ENCODE results near the gene NHEJ1.

The NHEJ1 gene

GRCh38 chr2:219054956-219055903 lies 105.4 kb downstream of the NHEJ1 start:
- H3K27me3 ChIP-seq (ENCODE audit: control insufficient read depth in 1 of 2, insufficient read depth in 2 of 2, low read length in 2 of 2) = peaks cover 50 to 53% of the 10 kb centered on the region in 2 donors
- H3K4me1 ChIP-seq (ENCODE audit: control insufficient read depth, insufficient read depth, low read length) = peaks cover 31% of the 10 kb centered on the region
- no peak overlapping the region for H3K4me3 ChIP-seq (ENCODE audit: low read length in 2 of 2)
- no peak overlapping the region for H3K27ac ChIP-seq (ENCODE audit: low read length)
- H3K36me3 ChIP-seq (ENCODE audit: control insufficient read depth in 2 of 2, insufficient read depth in 2 of 2, low read length in 2 of 2) = no peaks in the 10 kb centered on the region
- H3K9ac ChIP-seq (ENCODE audit: low read length in 2 of 2) = no peak overlapping the region
- H3K9me3 ChIP-seq (ENCODE audit: control insufficient read depth in 2 of 2, low read length in 2 of 2) = no peaks in the 10 kb centered on the region

- Histone ChIP-seq H3K9ac (ENCODE audit: low read length in 2 of 2) (no peak overlapping the region), H3K9me3 (ENCODE audit: control insufficient read depth in 2 of 2, low read length in 2 of 2) (no peaks in the 10 kb centered on the region), H3K4me1 (ENCODE audit: control insufficient read depth, insufficient read depth, low read length) (no peaks in the 10 kb centered on the region), H3K36me3 (ENCODE audit: control insufficient read depth in 2 of 2, insufficient read depth in 2 of 2, low read length in 2 of 2) (no peaks in the 10 kb centered on the region), H3K4me3 (ENCODE audit: low read length in 2 of 2) (no peak overlapping the region), H3K27me3 (ENCODE audit: control insufficient read depth in 1 of 2, insufficient read depth in 2 of 2, low read length in 2 of 2) (peaks cover 29 to 37% of the 10 kb centered on the region in 2 donors), H3K27ac (ENCODE audit: low read length) (no peak overlapping the region)
Measured at GRCh38 chr2:219049282-219049681, 111.3 kb downstream of the NHEJ1 start.

DNA sequence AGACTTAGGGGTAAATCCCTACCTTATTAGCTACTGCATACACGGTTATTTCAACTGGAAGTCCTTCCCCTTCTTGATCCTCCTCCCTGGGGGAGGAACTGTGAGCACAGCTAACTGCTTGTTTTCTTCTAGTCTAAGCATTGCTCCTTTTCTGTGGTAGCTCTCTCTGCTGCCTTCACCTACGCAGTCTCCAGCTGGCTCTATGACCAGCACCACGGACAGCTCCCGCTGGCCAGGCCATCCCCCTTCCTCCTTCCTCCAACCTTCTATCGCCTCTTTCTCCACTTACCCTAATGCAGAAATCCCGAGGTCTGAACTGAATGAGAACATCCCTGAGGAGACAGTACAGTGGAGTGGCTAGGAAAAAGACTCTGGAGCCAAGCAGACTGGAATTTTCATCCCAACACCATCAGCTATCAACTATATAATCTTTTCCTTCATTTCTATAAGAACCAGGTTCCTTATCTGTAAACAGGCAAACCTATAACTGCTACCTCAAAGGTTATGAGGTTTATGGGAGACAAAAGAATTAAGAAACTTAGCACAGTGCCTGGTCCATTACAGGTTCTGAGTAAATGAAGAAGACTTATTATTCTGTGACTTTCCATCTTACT lies 114.6 kb downstream of the NHEJ1 start:
- no peak overlapping the region for H3K4me3 ChIP-seq (ENCODE audit: low read length in 2 of 2)
- no peaks in the 10 kb centered on the region for H3K36me3 ChIP-seq (ENCODE audit: control insufficient read depth in 2 of 2, insufficient read depth in 2 of 2, low read length in 2 of 2)
- no peak overlapping the region for H3K9ac ChIP-seq (ENCODE audit: low read length in 2 of 2)
- H3K4me1 ChIP-seq (ENCODE audit: control insufficient read depth, insufficient read depth, low read length) = no peaks in the 10 kb centered on the region
- no peak overlapping the region for H3K27ac ChIP-seq (ENCODE audit: low read length)
- H3K9me3 ChIP-seq (ENCODE audit: control insufficient read depth in 2 of 2, low read length in 2 of 2) = no peaks in the 10 kb centered on the region
- peaks cover 52 to 54% of the 10 kb centered on the region in 2 donors for H3K27me3 ChIP-seq (ENCODE audit: control insufficient read depth in 1 of 2, insufficient read depth in 2 of 2, low read length in 2 of 2)

- Histone ChIP-seq H3K27me3 (ENCODE audit: control insufficient read depth in 1 of 2, insufficient read depth in 2 of 2, low read length in 2 of 2) (peaks cover 42 to 59% of the 10 kb centered on the region in 2 donors), H3K27ac (ENCODE audit: low read length) (no peak overlapping the region)
Measured at GRCh38 chr2:219042750-219043149, 117.9 kb downstream of the NHEJ1 start.

GRCh38 chr2:219042157-219042556 lies 118.5 kb downstream of the NHEJ1 start:
- Histone ChIP-seq H3K4me1 (ENCODE audit: control insufficient read depth, insufficient read depth, low read length) (no peaks in the 10 kb centered on the region), H3K4me3 (ENCODE audit: low read length in 2 of 2) (no peak overlapping the region), H3K36me3 (ENCODE audit: control insufficient read depth in 2 of 2, insufficient read depth in 2 of 2, low read length in 2 of 2) (no peaks in the 10 kb centered on the region), H3K9me3 (ENCODE audit: control insufficient read depth in 2 of 2, low read length in 2 of 2) (no peaks in the 10 kb centered on the region), H3K27ac (ENCODE audit: low read length) (no peak overlapping the region), H3K27me3 (ENCODE audit: control insufficient read depth in 1 of 2, insufficient read depth in 2 of 2, low read length in 2 of 2) (peaks cover 42 to 60% of the 10 kb centered on the region in 2 donors), H3K9ac (ENCODE audit: low read length in 2 of 2) (no peak overlapping the region)

More at GRCh38 chr2:219042750-219043149, 117.9 kb downstream of the NHEJ1 start:
- Histone ChIP-seq H3K9me3 (ENCODE audit: control insufficient read depth in 2 of 2, low read length in 2 of 2) (no peaks in the 10 kb centered on the region), H3K9ac (ENCODE audit: low read length in 2 of 2) (no peak overlapping the region), H3K4me3 (ENCODE audit: low read length in 2 of 2) (no peak overlapping the region), H3K36me3 (ENCODE audit: control insufficient read depth in 2 of 2, insufficient read depth in 2 of 2, low read length in 2 of 2) (no peaks in the 10 kb centered on the region), H3K4me1 (ENCODE audit: control insufficient read depth, insufficient read depth, low read length) (no peaks in the 10 kb centered on the region)

DNA sequence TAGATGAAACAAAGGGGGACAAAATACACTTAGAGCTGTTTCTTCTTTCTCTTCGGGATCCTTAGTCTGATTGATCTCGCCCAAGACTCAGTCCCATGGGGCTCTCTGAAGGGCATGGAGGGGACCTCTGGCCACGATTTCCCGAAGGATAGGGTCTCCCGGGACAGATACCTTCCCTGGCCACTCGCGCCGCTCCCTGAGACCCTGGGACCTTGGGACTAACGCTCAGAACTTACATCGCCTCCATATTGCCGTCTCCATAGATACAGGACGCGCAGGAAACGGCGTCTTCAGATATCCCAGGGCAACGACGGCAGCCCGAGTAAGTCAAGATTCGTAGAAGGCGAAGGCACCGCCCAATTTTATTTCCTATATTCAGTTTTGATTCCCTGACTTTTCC lies 119.4 kb downstream of the NHEJ1 start, which contains the start of gene CFAP65:
TSS of gene CFAP65 (minus strand) at position 265 of the 400 bp plus-strand sequence. CDS start 2,468 bp downstream, outside the sequence.
- no peaks in the 10 kb centered on the region for H3K4me1 ChIP-seq (ENCODE audit: control insufficient read depth, insufficient read depth, low read length)
- H3K9ac ChIP-seq (ENCODE audit: low read length in 2 of 2) = no peak within 1 kb of the TSS
- H3K27me3 ChIP-seq (ENCODE audit: control insufficient read depth in 1 of 2, insufficient read depth in 2 of 2, low read length in 2 of 2) = peaks cover 43 to 60% of the 10 kb centered on the region in 2 donors
- H3K4me3 ChIP-seq (ENCODE audit: low read length in 2 of 2) = peak within 1 kb of the TSS in 1 of 2 donors; percentile 47
- no peak within 1 kb of the TSS for H3K27ac ChIP-seq (ENCODE audit: low read length)
- H3K9me3 ChIP-seq (ENCODE audit: control insufficient read depth in 2 of 2, low read length in 2 of 2) = no peaks in the 10 kb centered on the region
- H3K36me3 ChIP-seq (ENCODE audit: control insufficient read depth in 2 of 2, insufficient read depth in 2 of 2, low read length in 2 of 2) = no peaks in the 10 kb centered on the region

- H3K27me3 ChIP-seq (ENCODE audit: control insufficient read depth in 1 of 2, insufficient read depth in 2 of 2, low read length in 2 of 2) = peaks cover 27 to 48% of the 10 kb centered on the region in 2 donors
- H3K4me1 ChIP-seq (ENCODE audit: control insufficient read depth, insufficient read depth, low read length) = no peaks in the 10 kb centered on the region
- H3K4me3 ChIP-seq (ENCODE audit: low read length in 2 of 2) = no peak overlapping the region
- no peak overlapping the region for H3K27ac ChIP-seq (ENCODE audit: low read length)
- no peaks in the 10 kb centered on the region for H3K36me3 ChIP-seq (ENCODE audit: control insufficient read depth in 2 of 2, insufficient read depth in 2 of 2, low read length in 2 of 2)
- H3K9me3 ChIP-seq (ENCODE audit: control insufficient read depth in 2 of 2, low read length in 2 of 2) = no peaks in the 10 kb centered on the region
- no peak overlapping the region for H3K9ac ChIP-seq (ENCODE audit: low read length in 2 of 2)
Measured at GRCh38 chr2:219038600-219038999, 122.0 kb downstream of the NHEJ1 start.

DNA sequence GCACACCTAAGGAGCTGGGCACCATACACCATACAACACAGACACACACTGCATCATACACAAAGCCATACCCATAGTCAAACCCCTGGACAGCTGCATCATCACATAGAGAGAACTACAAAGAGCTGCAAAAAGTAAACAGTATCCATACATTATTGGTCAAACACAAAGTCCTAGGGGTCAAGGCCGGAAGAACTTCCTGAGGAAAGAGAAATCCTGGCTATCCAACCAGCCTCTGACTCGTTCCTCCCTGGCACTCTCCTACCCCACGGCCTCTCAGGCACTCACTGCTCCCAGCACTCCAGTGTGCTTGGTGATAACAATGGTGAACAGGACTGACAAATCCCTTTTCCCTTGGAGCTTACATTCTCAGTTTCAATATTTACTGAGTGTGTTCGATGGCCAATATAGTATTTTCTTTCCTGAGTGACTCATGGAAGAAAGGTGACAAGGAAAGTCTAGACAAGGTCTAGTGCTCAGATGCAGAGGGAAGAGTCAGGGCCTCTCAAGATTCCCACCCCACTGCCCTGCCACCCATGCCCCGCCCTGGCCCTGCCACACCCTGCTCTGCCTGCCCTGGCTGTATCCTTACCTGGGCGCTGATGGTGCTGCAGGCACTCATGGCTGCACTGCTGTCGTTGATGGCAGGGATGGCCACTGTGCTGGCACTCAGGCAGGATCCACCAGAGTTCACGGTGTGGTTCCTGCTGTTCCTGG lies 122.7 kb downstream of the NHEJ1 start:
- peaks cover 27 to 42% of the 10 kb centered on the region in 2 donors for H3K27me3 ChIP-seq (ENCODE audit: control insufficient read depth in 1 of 2, insufficient read depth in 2 of 2, low read length in 2 of 2)
- H3K4me1 ChIP-seq (ENCODE audit: control insufficient read depth, insufficient read depth, low read length) = no peaks in the 10 kb centered on the region
- H3K9ac ChIP-seq (ENCODE audit: low read length in 2 of 2) = no peak overlapping the region
- H3K27ac ChIP-seq (ENCODE audit: low read length) = no peak overlapping the region
- H3K4me3 ChIP-seq (ENCODE audit: low read length in 2 of 2) = no peak overlapping the region
- no peaks in the 10 kb centered on the region for H3K36me3 ChIP-seq (ENCODE audit: control insufficient read depth in 2 of 2, insufficient read depth in 2 of 2, low read length in 2 of 2)
- no peaks in the 10 kb centered on the region for H3K9me3 ChIP-seq (ENCODE audit: control insufficient read depth in 2 of 2, low read length in 2 of 2)

DNA sequence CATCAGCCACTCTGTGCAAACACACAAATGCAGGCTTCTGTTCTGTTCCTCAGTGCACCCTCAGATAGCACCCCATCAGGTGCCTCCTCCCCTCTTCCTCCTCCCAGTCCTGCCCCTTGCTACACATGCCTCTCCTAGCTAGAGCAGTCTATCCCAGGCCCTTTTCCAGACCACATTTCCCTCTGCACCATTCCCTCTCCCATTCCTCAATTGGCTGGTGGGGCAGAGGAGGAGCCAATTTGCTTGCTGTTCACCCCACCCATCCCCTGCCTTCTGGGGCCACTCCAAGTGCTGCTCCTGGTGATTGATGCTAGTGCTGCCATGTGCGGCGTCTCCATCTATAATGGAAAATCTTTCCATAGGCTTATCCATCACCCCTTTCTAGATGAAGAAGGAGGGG lies 124.7 kb downstream of the NHEJ1 start:
- Histone ChIP-seq H3K27ac (ENCODE audit: low read length) (no peak overlapping the region), H3K4me1 (ENCODE audit: control insufficient read depth, insufficient read depth, low read length) (no peaks in the 10 kb centered on the region), H3K9ac (ENCODE audit: low read length in 2 of 2) (no peak overlapping the region), H3K27me3 (ENCODE audit: control insufficient read depth in 1 of 2, insufficient read depth in 2 of 2, low read length in 2 of 2) (peaks cover 17 to 29% of the 10 kb centered on the region in 2 donors), H3K4me3 (ENCODE audit: low read length in 2 of 2) (no peak overlapping the region), H3K36me3 (ENCODE audit: control insufficient read depth in 2 of 2, insufficient read depth in 2 of 2, low read length in 2 of 2) (no peaks in the 10 kb centered on the region), H3K9me3 (ENCODE audit: control insufficient read depth in 2 of 2, low read length in 2 of 2) (no peaks in the 10 kb centered on the region)

GRCh38 chr2:219034823-219035222 lies 125.8 kb downstream of the NHEJ1 start:
- H3K27me3 ChIP-seq (ENCODE audit: control insufficient read depth in 1 of 2, insufficient read depth in 2 of 2, low read length in 2 of 2) = peaks cover 16 to 28% of the 10 kb centered on the region in 2 donors

More at GRCh38 chr2:219034823-219035222, 125.8 kb downstream of the NHEJ1 start:
- H3K27ac ChIP-seq (ENCODE audit: low read length) = no peak overlapping the region
- H3K36me3 ChIP-seq (ENCODE audit: control insufficient read depth in 2 of 2, insufficient read depth in 2 of 2, low read length in 2 of 2) = no peaks in the 10 kb centered on the region
- no peak overlapping the region for H3K9ac ChIP-seq (ENCODE audit: low read length in 2 of 2)
- H3K4me1 ChIP-seq (ENCODE audit: control insufficient read depth, insufficient read depth, low read length) = no peaks in the 10 kb centered on the region
- H3K9me3 ChIP-seq (ENCODE audit: control insufficient read depth in 2 of 2, low read length in 2 of 2) = no peaks in the 10 kb centered on the region
- no peak overlapping the region for H3K4me3 ChIP-seq (ENCODE audit: low read length in 2 of 2)

Measured in stomach smooth muscle (tissue), 2 donors.